Stimulated activated CD8-positive, alpha-beta memory T cell treated with anti-CD3 and anti-CD28 coated beads, Interleukin-2, amount 100 ng/mL, for 1 hour (primary cell): ENCODE measurements around the gene URI1.

Experiments used
- DNase-seq, 2 donors: peaks; one replicate each; pipeline ENCODE4 v3.0.0-alpha.2; 2020; ENCODE audit warnings: low read depth in 2 of 2

URI1 gene

GRCh38 chr19:29969891-29970290 lies 27.9 kb downstream of the URI1 start:
- DNase-seq, result no peak

- no peak for DNase-seq
Measured at GRCh38 chr19:29971002-29971401, 29.0 kb downstream of the URI1 start.

- no peak for DNase-seq
Measured at GRCh38 chr19:29971648-29972047, 29.6 kb downstream of the URI1 start.

- no peak for DNase-seq
Measured at GRCh38 chr19:29974701-29975100, 32.7 kb downstream of the URI1 start.

GRCh38 chr19:29976151-29976943 lies 34.3 kb downstream of the URI1 start:
- no peak for DNase-seq

- no peak for DNase-seq
Measured at GRCh38 chr19:29978080-29978479, 36.0 kb downstream of the URI1 start.

GRCh38 chr19:29983568-29983967 lies 41.5 kb downstream of the URI1 start:
- DNase-seq, result no peak

- no peak for DNase-seq
Measured at GRCh38 chr19:29985196-29985595, 43.2 kb downstream of the URI1 start.

- DNase-seq, result no peak
Measured at GRCh38 chr19:29988351-29988750, 46.3 kb downstream of the URI1 start.

GRCh38 chr19:29992233-29992867 lies 50.3 kb downstream of the URI1 start:
- DNase-seq, result no peak

- no peak for DNase-seq
Measured at GRCh38 chr19:29999490-29999889, 57.5 kb downstream of the URI1 start.

GRCh38 chr19:30000862-30001261 lies 58.8 kb downstream of the URI1 start:
- no peak for DNase-seq

GRCh38 chr19:30001301-30001700 lies 59.3 kb downstream of the URI1 start:
- no peak for DNase-seq

GRCh38 chr19:30001791-30002190 lies 59.8 kb downstream of the URI1 start:
- DNase-seq, result no peak

GRCh38 chr19:30003866-30004265 lies 61.8 kb downstream of the URI1 start:
- no peak for DNase-seq

GRCh38 chr19:30004403-30004802 lies 62.4 kb downstream of the URI1 start:
- DNase-seq, result no peak

GRCh38 chr19:30006207-30006606 lies 64.2 kb downstream of the URI1 start:
- DNase-seq, result no peak

GRCh38 chr19:30008169-30008568 lies 66.1 kb downstream of the URI1 start:
- no peak for DNase-seq

- no peak for DNase-seq
Measured at GRCh38 chr19:30009013-30009412, 67.0 kb downstream of the URI1 start.

- no peak for DNase-seq
Measured at GRCh38 chr19:30011051-30011578, 69.1 kb downstream of the URI1 start.

- DNase-seq, result no peak
Measured at GRCh38 chr19:30014770-30015169, 72.7 kb downstream of the URI1 start.

- no peak for DNase-seq
Measured at GRCh38 chr19:30017172-30017571, 75.1 kb downstream of the URI1 start.

- no peak for DNase-seq
Measured at GRCh38 chr19:30020189-30020588, 78.2 kb downstream of the URI1 start.
